GM21723 (cell line): ENCODE results near the gene AP1M1.
"Not testable (repeated sequence)": the region's sequence is repeated elsewhere in the genome, so short reads cannot be mapped to it uniquely, and the experiment has no call there.

ENCODE experiments used
- ATAC-seq: cut with Tn5 transposase; IDR thresholded peaks from one replicate; pipeline ENCODE4 v1.9.1; 2021; ENCODE audit warnings: mild to moderate bottlenecking, moderate library complexity; ENCODE audit not compliant: unreplicated experiment

The AP1M1 gene

DNA sequence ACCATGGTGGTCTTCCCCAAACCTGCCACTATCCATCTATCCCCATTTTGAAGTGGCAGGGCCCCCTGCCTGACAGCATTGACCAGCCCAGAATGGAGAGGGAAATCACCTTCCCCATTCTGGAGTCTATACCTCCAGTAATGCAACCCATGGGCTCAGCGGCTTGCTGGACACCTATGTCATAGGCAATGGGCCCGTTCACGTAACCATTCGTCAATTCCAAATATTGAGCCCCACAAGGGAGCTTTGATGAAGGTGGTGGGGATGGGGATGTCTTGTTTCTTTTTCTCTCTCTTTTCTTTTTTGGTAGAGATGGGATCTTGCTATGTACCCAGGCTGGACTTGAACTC is 63.1 kb downstream of the AP1M1 start:
- no peak for ATAC-seq

DNA sequence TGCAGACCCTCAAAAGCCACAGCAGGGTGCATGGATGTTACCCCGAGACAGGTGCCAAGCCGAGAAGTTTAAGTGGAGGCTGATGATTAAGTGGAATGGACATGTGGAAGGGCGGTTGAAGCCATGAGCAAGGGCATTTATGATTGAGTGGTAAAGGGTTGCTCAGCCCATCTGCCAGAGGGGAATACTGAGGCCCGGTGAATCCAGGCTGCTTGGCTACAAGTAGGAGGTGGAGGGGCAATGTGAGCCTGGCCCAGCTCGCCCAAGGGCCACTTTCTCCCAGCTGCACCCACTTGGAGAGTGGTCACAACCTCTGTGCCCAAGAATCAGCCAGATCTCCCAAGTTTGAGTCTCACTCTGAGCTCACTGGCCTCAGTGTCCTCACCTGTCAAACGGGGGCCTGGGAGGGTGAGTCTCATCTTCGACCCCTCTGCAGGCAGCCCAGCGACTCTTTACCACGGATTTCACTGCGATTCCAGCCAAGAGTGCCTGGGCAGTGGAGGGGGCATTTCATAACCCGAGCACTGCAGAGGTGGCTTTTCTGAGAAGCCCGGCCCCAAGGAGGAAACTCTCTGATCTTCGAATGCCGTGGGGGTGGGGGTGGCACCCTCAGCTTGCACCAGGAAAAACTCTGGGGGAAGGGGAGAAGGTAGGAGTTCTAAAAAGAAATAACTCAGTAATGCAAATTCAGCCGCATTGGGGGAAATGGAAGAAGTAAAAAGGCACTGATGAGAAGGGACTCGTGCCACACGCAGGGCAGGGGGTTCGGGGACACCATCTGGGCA is 64.1 kb downstream of the AP1M1 start:
- ATAC-seq, result no peak

GRCh38 chr19:16262618-16263017 is 64.9 kb downstream of the AP1M1 start:
- ATAC-seq, result no peak

DNA sequence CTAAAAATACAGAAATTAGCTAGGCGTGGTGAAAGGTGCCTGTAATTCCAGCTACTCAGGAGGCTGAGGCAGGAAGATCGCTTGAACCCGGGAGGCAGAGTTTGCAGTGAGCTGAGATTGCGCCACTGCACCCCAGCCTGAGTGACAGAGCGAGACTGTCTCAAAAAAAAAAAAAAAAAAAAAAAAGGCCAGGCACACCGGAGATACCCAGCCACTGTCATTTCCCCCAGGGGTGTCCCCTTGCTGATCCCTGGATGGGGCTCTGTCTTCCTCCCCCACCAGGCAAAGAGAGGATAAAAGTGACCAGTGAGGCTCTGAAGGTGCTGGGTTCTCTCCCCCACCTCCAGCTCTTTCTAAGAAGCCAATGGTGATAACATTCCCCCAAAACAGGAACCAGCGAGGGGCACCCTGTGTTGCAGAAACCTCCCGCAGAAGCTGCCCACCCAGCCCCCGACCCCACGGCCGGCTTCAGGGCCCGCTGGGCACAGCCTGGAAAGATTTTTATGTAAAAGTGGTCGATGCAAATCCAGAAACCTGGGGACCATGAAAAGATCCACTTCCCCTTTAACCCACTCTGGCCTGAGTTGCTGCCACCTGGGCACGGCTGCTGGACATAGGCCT is 65.5 kb downstream of the AP1M1 start:
- ATAC-seq, result no peak

DNA sequence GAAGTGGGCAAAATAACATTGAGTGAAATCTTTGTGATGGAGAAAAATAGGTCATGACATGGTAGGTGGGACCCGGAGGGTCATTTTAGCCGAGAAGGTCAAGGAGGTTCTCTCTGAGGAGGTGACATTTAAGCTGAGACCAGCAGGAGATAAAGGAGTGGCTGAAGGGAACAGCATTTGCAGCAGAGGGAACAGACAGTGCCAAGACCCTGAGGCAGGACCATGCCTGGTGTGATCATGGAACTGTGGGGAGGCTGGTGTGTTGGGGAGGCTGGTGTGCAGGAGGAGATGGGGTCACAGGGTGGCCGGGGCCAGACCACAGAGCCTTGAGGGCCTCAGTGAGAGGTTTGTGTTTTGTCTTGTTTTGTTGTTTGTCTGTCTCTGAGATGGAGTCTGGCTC is 67.5 kb downstream of the AP1M1 start:
- no peak for ATAC-seq

DNA sequence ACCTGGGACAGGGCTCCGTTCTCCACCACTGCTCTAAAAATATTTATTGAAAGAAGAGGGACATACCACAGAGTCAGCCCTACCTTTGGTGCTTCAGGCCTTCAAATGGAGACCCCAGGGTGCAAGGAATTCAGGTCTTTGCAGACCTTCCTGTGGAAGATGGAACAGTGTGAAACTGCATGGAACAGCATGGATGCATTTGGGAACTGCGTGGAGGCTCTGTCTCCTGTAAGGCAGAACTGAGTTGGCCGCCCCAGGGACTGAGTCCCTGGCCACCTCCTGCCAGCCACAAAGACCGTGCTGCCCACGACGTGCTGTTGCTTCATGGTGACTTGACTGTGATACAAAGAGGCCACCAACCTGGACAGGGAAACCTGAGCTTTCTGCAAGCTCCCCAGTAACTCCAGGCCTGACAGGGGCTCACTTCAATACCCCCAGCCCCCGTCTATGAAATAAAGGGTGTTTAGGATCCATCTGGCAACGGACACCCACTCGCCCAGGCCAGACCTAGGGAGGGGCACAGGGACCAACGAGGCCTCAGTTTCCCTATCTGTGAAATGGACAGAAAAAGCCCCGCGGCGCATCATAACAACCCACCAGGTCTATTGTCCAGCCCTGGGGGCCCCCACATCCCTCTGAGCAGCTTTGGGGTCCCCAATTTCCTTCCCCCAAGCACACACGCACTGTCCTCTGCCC is 68.3 kb downstream of the AP1M1 start:
- no peak for ATAC-seq

DNA sequence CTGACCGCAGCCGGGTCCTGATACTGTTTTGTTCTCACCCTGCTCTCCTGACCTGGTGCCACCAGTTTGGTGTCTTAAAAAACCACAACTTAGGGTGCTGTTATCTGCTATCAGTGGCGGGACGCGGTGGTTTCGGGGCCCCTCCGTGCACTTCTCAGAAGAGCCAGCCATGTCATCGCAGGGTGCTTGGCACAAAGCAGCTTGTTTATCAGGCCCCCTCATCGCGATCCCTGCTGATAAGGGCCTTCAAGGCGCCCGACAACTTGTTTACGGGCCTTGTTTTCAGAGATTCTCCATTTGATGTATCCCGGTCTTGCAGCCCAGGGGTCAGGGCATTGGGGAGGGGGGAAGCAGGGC is 68.9 kb downstream of the AP1M1 start:
- ATAC-seq, result no peak

GRCh38 chr19:16268676-16269319 is 71.1 kb downstream of the AP1M1 start:
- no peak for ATAC-seq

GRCh38 chr19:16272945-16273344 is 75.2 kb downstream of the AP1M1 start:
- ATAC-seq, result no peak

- no peak for ATAC-seq
Observed at GRCh38 chr19:16274447-16274846, 76.7 kb downstream of the AP1M1 start.

DNA sequence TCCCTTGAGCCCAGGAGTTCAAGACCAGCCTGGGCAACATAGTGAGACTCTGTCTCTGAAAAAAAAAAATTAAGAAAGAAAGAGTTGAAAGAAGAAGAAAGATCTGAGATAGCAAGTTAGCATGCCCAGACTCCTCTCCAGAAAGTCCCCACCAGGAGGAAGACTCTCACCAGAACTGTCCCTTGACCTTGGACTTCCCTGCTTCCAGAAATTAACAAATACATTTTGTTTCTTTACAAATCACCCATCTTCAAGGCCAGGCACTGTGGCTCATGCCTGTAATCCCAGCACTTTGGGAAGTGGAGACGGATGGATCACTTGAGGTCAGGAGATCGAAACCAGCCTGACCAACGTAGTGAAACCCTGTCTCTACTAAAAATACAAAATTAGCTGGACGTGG is 82.6 kb downstream of the AP1M1 start:
- ATAC-seq, result no peak

GRCh38 chr19:16281743-16282142 is 84.0 kb downstream of the AP1M1 start:
- ATAC-seq, result no peak

- ATAC-seq, result no peak
Observed at GRCh38 chr19:16283210-16284061, 85.7 kb downstream of the AP1M1 start.

- no peak for ATAC-seq
Observed at GRCh38 chr19:16284505-16284904, 86.8 kb downstream of the AP1M1 start.

- not testable (repeated sequence) for ATAC-seq
Observed at GRCh38 chr19:16285079-16285478, 87.4 kb downstream of the AP1M1 start.

GRCh38 chr19:16285769-16286498 is 88.2 kb downstream of the AP1M1 start:
- no peak for ATAC-seq

DNA sequence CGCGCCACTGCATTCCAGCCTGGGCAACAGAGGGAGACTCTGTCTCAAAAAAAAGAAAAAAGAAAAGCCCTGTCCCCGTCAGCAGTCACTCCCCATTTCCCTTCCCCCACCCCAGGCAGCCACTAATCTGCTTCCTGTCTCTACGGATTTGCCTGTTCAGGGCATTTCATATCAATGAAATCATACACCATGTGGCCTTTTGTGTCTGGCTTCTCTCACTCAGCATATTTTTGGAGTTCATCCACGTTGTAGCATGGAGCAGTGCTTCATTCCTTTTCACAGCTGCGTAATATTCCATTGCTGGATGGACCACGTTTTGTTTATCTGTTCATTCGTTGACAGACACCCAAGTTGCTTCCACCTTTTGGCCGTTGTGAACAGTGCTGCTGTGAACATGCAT is 90.8 kb downstream of the AP1M1 start:
- no peak for ATAC-seq

- ATAC-seq, result no peak
Observed at GRCh38 chr19:16289594-16289993, 91.9 kb downstream of the AP1M1 start.

GRCh38 chr19:16290692-16291091 is 93.0 kb downstream of the AP1M1 start:
- ATAC-seq, result no peak
